HepG2 (cell line): Measurements from ENCODE around the gene SPDYE6. TPM values are rescaled to one million over a fixed set of nuclear protein-coding genes. Genes with fewer than 3 reads are reported as not detected.

Experiments
- ADNP ChIP-seq: sonication (generic); formaldehyde crosslinking; IDR thresholded peaks from 2 replicates; pipeline ENCODE4 v1.4.0; 2020; ENCODE audit warnings: missing genetic modification reagents
- ARNTL ChIP-seq: sonication (generic); formaldehyde crosslinking; IDR thresholded peaks from 2 replicates; pipeline ENCODE4 v1.4.0; 2020; ENCODE audit warnings: mild to moderate bottlenecking, missing genetic modification reagents
- ATF2 ChIP-seq: sonication (generic); formaldehyde crosslinking; IDR thresholded peaks from 2 replicates; pipeline ENCODE4 v1.4.0; 2020; ENCODE audit warnings: missing genetic modification reagents
- ETV6 ChIP-seq: sonication (generic); formaldehyde crosslinking; conservative IDR thresholded peaks from 2 replicates; pipeline ENCODE4 v1.4.0; 2020; ENCODE audit warnings: missing genetic modification reagents
- HNRNPL ChIP-seq: fragments of 200-400 bp; formaldehyde crosslinking; IDR thresholded peaks from 2 replicates; pipeline ENCODE4 v1.6.1; 2017; ENCODE audit warnings: mild to moderate bottlenecking, low read depth, low read length
- HNRNPUL1 ChIP-seq: fragments of 200-400 bp; formaldehyde crosslinking; IDR thresholded peaks from 2 replicates; pipeline ENCODE4 v1.6.1; 2017; ENCODE audit warnings: low read depth, mild to moderate bottlenecking, low read length, moderate library complexity
- KMT2A ChIP-seq: sonication (generic); formaldehyde crosslinking; IDR thresholded peaks from 2 replicates; pipeline ENCODE4 v1.4.0; 2020; ENCODE audit warnings: missing genetic modification reagents
- MBNL3 ChIP-seq: fragments of 250-450 bp; sonication (Bioruptor Pico); conservative IDR thresholded peaks from 2 replicates; pipeline ENCODE4 v1.8.0; 2022; ENCODE audit warnings: mild to moderate bottlenecking, inconsistent platforms
- MLLT10 ChIP-seq: sonication (generic); formaldehyde crosslinking; IDR thresholded peaks from 2 replicates; pipeline ENCODE4 v1.4.0; 2020; ENCODE audit warnings: missing genetic modification reagents
- MLXIP ChIP-seq: sonication (generic); formaldehyde crosslinking; IDR thresholded peaks from 2 replicates; pipeline ENCODE4 v1.9.0; 2021; ENCODE audit warnings: missing genetic modification reagents, borderline replicate concordance
- RAD51 ChIP-seq: fragments of 450-650 bp; IDR thresholded peaks from 2 replicates; pipeline ENCODE4 v1.6.1; 2016; ENCODE audit warnings: borderline replicate concordance
- RARG ChIP-seq: sonication (generic); formaldehyde crosslinking; IDR thresholded peaks from 2 replicates; pipeline ENCODE4 v1.4.0; 2020; ENCODE audit warnings: low read depth, mild to moderate bottlenecking, missing genetic modification reagents
- SYNCRIP ChIP-seq: fragments of 200-400 bp; formaldehyde crosslinking; IDR thresholded peaks from 2 replicates; pipeline ENCODE4 v1.6.1; 2018; ENCODE audit warnings: mild to moderate bottlenecking, low read depth, low read length; ENCODE audit not compliant: insufficient read depth
- ZBTB44 ChIP-seq: sonication (generic); formaldehyde crosslinking; IDR thresholded peaks from 2 replicates; pipeline ENCODE4 v1.4.0; 2020; ENCODE audit warnings: missing genetic modification reagents
- ZFYVE20 ChIP-seq: sonication (generic); formaldehyde crosslinking; IDR thresholded peaks from 2 replicates; pipeline ENCODE4 v1.8.0; 2023; ENCODE audit warnings: low read depth, mild to moderate bottlenecking, moderate library complexity, missing genetic modification reagents, borderline replicate concordance
- ZNF367 ChIP-seq: sonication (generic); formaldehyde crosslinking; IDR thresholded peaks from 2 replicates; pipeline ENCODE4 v1.4.0; 2020; ENCODE audit warnings: missing genetic modification reagents, borderline replicate concordance
- ZNF513 ChIP-seq: sonication (generic); formaldehyde crosslinking; conservative IDR thresholded peaks from 2 replicates; pipeline ENCODE4 v1.5.0; 2020; ENCODE audit warnings: missing genetic modification reagents
- ZNF580 ChIP-seq: IDR thresholded peaks from 2 replicates; pipeline ENCODE4 v1.6.1; 2016; ENCODE audit warnings: low read depth, borderline replicate concordance
- ZNF691 ChIP-seq: sonication (generic); formaldehyde crosslinking; IDR thresholded peaks from 2 replicates; pipeline ENCODE4 v1.4.0; 2020; ENCODE audit warnings: missing genetic modification reagents, low read depth, mild to moderate bottlenecking, borderline replicate concordance
- ZNF709 ChIP-seq: sonication (generic); formaldehyde crosslinking; IDR thresholded peaks from 2 replicates; pipeline ENCODE4 v1.5.0; 2020; ENCODE audit warnings: mild to moderate bottlenecking, missing genetic modification reagents
- polyA plus RNA-seq, 8 experiments: library from polyadenylated mRNA; depleted of rRNA in 3 of 8; stranded (reverse) in 7 of 8; unstranded in 1 of 8; fragments of >200 nt; fragmentation: Illumina TruSeq in 4 of 8; extraction: Trizol in 4 of 8; gene quantifications; 2 replicates each; pipeline versions ENCODE4 v1.2.1 to v1.2.3, GENCODE V29; 2011 to 2016; ENCODE audit warnings: low read depth in 4 of 8, missing spikeins in 1 of 8, mixed read lengths in 1 of 8; ENCODE audit not compliant: insufficient read depth in 1 of 8
- total RNA-seq, 5 experiments: library from RNA; depleted of rRNA; stranded (reverse); fragments of >200 nt; fragmentation: Illumina TruSeq; extraction: Trizol; gene quantifications; 2 replicates each; pipeline ENCODE4 v1.2.3, GENCODE V29; 2016; ENCODE audit warnings: low read depth in 1 of 5

The SPDYE6 gene
- total and polyA plus RNA-seq, 2 of the 13 experiments (the other 11 are each of a cell fraction or from before 2014, with no cell fraction given): 0.07 TPM; not detected in 1

GRCh38 chr7:102395873-102396709 lies 39.8 kb upstream of the SPDYE6 start, which contains the start of gene PRKRIP1 (continued):
- TF ChIP-seq ZNF513 (CRISPR knock-in tag): no peak
- no peak for TF ChIP-seq ZNF580 (CRISPR knock-in tag)
- no peak for TF ChIP-seq MLXIP (CRISPR knock-in tag)
- peak; percentile 59; the same call in 1 of the 2 replicates for TF ChIP-seq KMT2A
- TF ChIP-seq ZFYVE20 (CRISPR knock-in tag): no peak
- TF ChIP-seq ADNP: no peak
- TF ChIP-seq HNRNPL: peak; percentile 71
- no peak; the same call in 1 of the 2 replicates for TF ChIP-seq ZNF709 (CRISPR knock-in tag)
- TF ChIP-seq RARG: 0 out of 2 replicates have a peak, but pooled peaks have one; percentile 72
- TF ChIP-seq HNRNPUL1: no peak
- no peak for TF ChIP-seq ETV6 (CRISPR knock-in tag)
- TF ChIP-seq RAD51: no peak
- no peak for TF ChIP-seq MLLT10
- TF ChIP-seq SYNCRIP: no peak
- TF ChIP-seq MBNL3 (CRISPR knock-in tag): no peak
- 0 out of 2 replicates have a peak, but pooled peaks have one; percentile 18 for TF ChIP-seq ATF2 (CRISPR knock-in tag)
- TF ChIP-seq ARNTL (CRISPR knock-in tag): 0 out of 2 replicates have a peak, but pooled peaks have one; percentile 58
- no peak for TF ChIP-seq ZNF367
- 0 out of 2 replicates have a peak, but pooled peaks have one; percentile 56 for TF ChIP-seq ZBTB44 (CRISPR knock-in tag)
- 0 out of 2 replicates have a peak, but pooled peaks have one; percentile 18 for TF ChIP-seq ZNF691 (CRISPR knock-in tag)
